ENCODE measurements around the gene MEX3B. TPM values are rescaled to one million over a fixed set of nuclear protein-coding genes. Genes with fewer than 3 reads are reported as not detected.

The MEX3B gene
- total RNA-seq, 1 experiment from 2014 or later: 8.5 TPM

- Histone ChIP-seq H3K9me3 (ENCODE audit: control insufficient read depth, insufficient read depth, low read depth, low read length) (no peaks in the 10 kb centered on the region), H3K36me3 (ENCODE audit: control insufficient read depth, insufficient read depth, low read length) (no peaks in the 10 kb centered on the region; the same call in 1 of the 2 replicates), H3K4me1 (ENCODE audit: control insufficient read depth, insufficient read depth, low read length) (peaks cover 7% of the 10 kb centered on the region), H3K27ac (ENCODE audit: low read length) (no peak overlapping the region; the same call in 1 of the 2 replicates), H3K4me3 (ENCODE audit: low read depth in 2 of 2, low read length in 2 of 2) (peak overlapping the region; percentile 90 to 96), H3K27me3 (ENCODE audit: control insufficient read depth, insufficient read depth, low read length) (peaks cover 9% of the 10 kb centered on the region)
- CTCF ChIA-PET: no interaction called here
- in situ Hi-C loops (cut with HindIII; ENCODE audit: low pct_unique_long_range_greater_than_20kb, low sequenced_read_pairs) (no loop called here), intact Hi-C loops (cut with micrococcal nuclease; ENCODE audit: unreplicated experiment) (loop anchor here (10.0 kb wide), 1 partner anchor 430 kb away; no protein-coding TSS in a partner anchor)
- BruUV-seq (replicated peaks): no TSS peak
- ATAC-seq (no peak), DNase-seq (ENCODE audit: low read depth, low spot score) (no peak)
- TF ChIP-seq SIN3A (IDR thresholded peaks at IDR 0.05; ENCODE audit: borderline replicate concordance, insufficient read depth, low read depth, low read length) (no peak), POLR2AphosphoS5 (IDR thresholded peaks at IDR 0.05; ENCODE audit: low read depth, low read length) (no peak), TCF7L2 (IDR thresholded peaks at IDR 0.05; ENCODE audit: low read depth, low read length) (no peak), CTCF (IDR thresholded peaks at IDR 0.05) (no peak), REST (IDR thresholded peaks at IDR 0.05; ENCODE audit: insufficient read depth in 1 of 2, low read depth in 2 of 2, low read length in 1 of 2) (no peak)
- POLR2A ChIA-PET: no interaction called here
Observed at GRCh38 chr15:82044373-82045178, 1.2 kb downstream of the MEX3B start.

GRCh38 chr15:82043796-82044372, 1.9 kb downstream of the MEX3B start:
- Histone ChIP-seq H3K36me3 (ENCODE audit: control insufficient read depth, insufficient read depth, low read length) (no peaks in the 10 kb centered on the region; the same call in 1 of the 2 replicates), H3K4me1 (ENCODE audit: control insufficient read depth, insufficient read depth, low read length) (peaks cover 7% of the 10 kb centered on the region), H3K9me3 (ENCODE audit: control insufficient read depth, insufficient read depth, low read depth, low read length) (no peaks in the 10 kb centered on the region), H3K27ac (ENCODE audit: low read length) (no peak overlapping the region), H3K27me3 (ENCODE audit: control insufficient read depth, insufficient read depth, low read length) (peaks cover 8% of the 10 kb centered on the region), H3K4me3 (ENCODE audit: low read depth in 2 of 2, low read length in 2 of 2) (peak overlapping the region; percentile 90 to 96)
- TF ChIP-seq TCF7L2 (IDR thresholded peaks at IDR 0.05; ENCODE audit: low read depth, low read length) (no peak), SIN3A (IDR thresholded peaks at IDR 0.05; ENCODE audit: borderline replicate concordance, insufficient read depth, low read depth, low read length) (no peak), REST (IDR thresholded peaks at IDR 0.05; ENCODE audit: insufficient read depth in 1 of 2, low read depth in 2 of 2, low read length in 1 of 2) (no peak), POLR2AphosphoS5 (IDR thresholded peaks at IDR 0.05; ENCODE audit: low read depth, low read length) (no peak), CTCF (IDR thresholded peaks at IDR 0.05) (no peak)
- POLR2A ChIA-PET: no interaction called here
- intact Hi-C loops (cut with micrococcal nuclease; ENCODE audit: unreplicated experiment) (loop anchor here (10.0 kb wide), 1 partner anchor 429 kb away; no protein-coding TSS in a partner anchor), in situ Hi-C loops (cut with HindIII; ENCODE audit: low pct_unique_long_range_greater_than_20kb, low sequenced_read_pairs) (no loop called here)
- DNase-seq (ENCODE audit: low read depth, low spot score) (no peak), ATAC-seq (no peak)
- CTCF ChIA-PET: no interaction called here
- no TSS peak for BruUV-seq (replicated peaks)

Measured in Panc1 (cell line).